MM.1S (cell line): ENCODE data around the gene CCDC158.

ENCODE experiments used
- DNase-seq: peaks from one replicate; pipeline ENCODE4 v3.0.0-alpha.2; 2015
- H2AFZ ChIP-seq: fragments of 300-600 bp; sonication (generic); 2 replicates; pipeline ENCODE4 v1.6.0; 2016; ENCODE audit warnings: antibody characterized with exemption, low read length
- H3F3A ChIP-seq: fragments of 300-600 bp; sonication (generic); 2 replicates; pipeline ENCODE4 v1.6.1; 2016; ENCODE audit warnings: mild to moderate bottlenecking, antibody characterized with exemption, low read length, moderate library complexity, mixed read lengths; ENCODE audit not compliant: insufficient read depth
- H3K27ac ChIP-seq: fragments of 300-600 bp; sonication (generic); 2 replicates; pipeline ENCODE4 v1.5.1; 2016; ENCODE audit warnings: mild to moderate bottlenecking, low read length
- H3K27me3 ChIP-seq: fragments of 300-600 bp; sonication (generic); replicated peaks from 2 replicates; pipeline ENCODE4 v1.6.0; 2016; ENCODE audit warnings: low read length; ENCODE audit not compliant: insufficient read depth
- H3K36me3 ChIP-seq: fragments of 300-600 bp; sonication (generic); replicated peaks from 2 replicates; pipeline ENCODE4 v1.6.1; 2016; ENCODE audit warnings: mild to moderate bottlenecking, low read length, mixed read lengths; ENCODE audit not compliant: insufficient read depth
- H3K4me1 ChIP-seq: fragments of 300-600 bp; sonication (generic); 2 replicates; pipeline ENCODE4 v1.6.1; 2016; ENCODE audit warnings: low read length, mixed read lengths
- H3K4me2 ChIP-seq: fragments of 300-600 bp; sonication (generic); 2 replicates; pipeline ENCODE4 v1.6.0; 2016; ENCODE audit warnings: low read depth, low read length
- H3K4me3 ChIP-seq: fragments of 300-600 bp; sonication (generic); 2 replicates; pipeline ENCODE4 v1.5.1; 2016; ENCODE audit warnings: low read length, mixed read lengths
- H3K79me2 ChIP-seq: fragments of 300-600 bp; sonication (generic); 2 replicates; pipeline ENCODE4 v1.6.1; 2016; ENCODE audit warnings: mixed run types, low read length, mixed read lengths
- H3K9ac ChIP-seq: fragments of 300-600 bp; sonication (generic); 2 replicates; pipeline ENCODE4 v1.6.1; 2016; ENCODE audit warnings: low read length, mixed read lengths
- H3K9me2 ChIP-seq: fragments of 300-600 bp; sonication (generic); replicated peaks from 2 replicates; pipeline ENCODE4 v1.6.1; 2016; ENCODE audit warnings: mild to moderate bottlenecking, low read length, mixed read lengths; ENCODE audit not compliant: insufficient read depth
- H3K9me3 ChIP-seq: fragments of 300-600 bp; sonication (generic); replicated peaks from 2 replicates; pipeline ENCODE4 v1.6.1; 2016; ENCODE audit warnings: mild to moderate bottlenecking, low read length, mixed read lengths; ENCODE audit not compliant: insufficient read depth
- H4K20me1 ChIP-seq: fragments of 300-600 bp; sonication (generic); 2 replicates; pipeline ENCODE4 v1.6.1; 2016; ENCODE audit warnings: mild to moderate bottlenecking, low read length, moderate library complexity, mixed read lengths; ENCODE audit not compliant: insufficient read depth
- CTCF ChIP-seq: fragments of 300-600 bp; sonication (generic); IDR thresholded peaks from 2 replicates; pipeline ENCODE4 v1.5.1; 2016; ENCODE audit warnings: antibody characterized with exemption, low read length, mixed read lengths
- EZH2 ChIP-seq: fragments of 300-600 bp; sonication (generic); optimal IDR thresholded peaks from 2 replicates; pipeline ENCODE3; 2017; ENCODE audit warnings: low read depth, mild to moderate bottlenecking, antibody characterized with exemption, low read length, mixed read lengths
- EZH2phosphoT487 ChIP-seq: fragments of 300-600 bp; sonication (generic); IDR thresholded peaks from 2 replicates; pipeline ENCODE4 v1.6.1; 2018; ENCODE audit warnings: antibody characterized with exemption, low read length

CCDC158 gene

GRCh38 chr4:76334885-76335284 lies 86.1 kb downstream of the CCDC158 start:
- no peak for DNase-seq
- Histone ChIP-seq H3K27me3 (no peaks in the 10 kb centered on the region), H3K27ac (no peak overlapping the region), H3K36me3 (no peaks in the 10 kb centered on the region), H3K9me2 (no peaks in the 10 kb centered on the region), H3K4me1 (no peaks in the 10 kb centered on the region), H2AFZ (no peak overlapping the region), H3K9me3 (no peaks in the 10 kb centered on the region), H4K20me1 (no peaks in the 10 kb centered on the region), H3K4me2 (no peak overlapping the region), H3K4me3 (no peak overlapping the region), H3K9ac (no peak overlapping the region), H3F3A (no peaks in the 10 kb centered on the region), H3K79me2 (no peaks in the 10 kb centered on the region)
- TF ChIP-seq CTCF: no peak
- TF ChIP-seq EZH2phosphoT487: no peak
- TF ChIP-seq EZH2: no peak

DNA sequence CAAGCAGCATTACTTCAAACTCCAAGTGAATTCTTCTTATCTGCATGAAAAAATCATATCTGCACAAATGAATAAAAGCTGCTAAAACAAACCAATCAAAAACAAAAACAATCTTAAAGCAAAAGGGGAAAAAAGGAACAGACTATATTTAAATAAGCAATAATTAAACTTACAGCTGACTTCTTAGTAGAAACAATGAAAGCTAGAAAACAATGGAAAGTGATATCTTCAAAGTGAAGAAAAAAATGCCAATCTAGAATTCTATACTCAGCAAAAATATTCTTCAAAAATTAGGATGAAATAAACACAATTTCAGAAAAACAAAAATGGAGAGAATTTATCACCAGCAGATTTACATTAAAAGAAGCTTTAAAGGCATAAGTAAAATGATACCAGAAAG lies 94.4 kb downstream of the CCDC158 start:
- DNase-seq: no peak
- Histone ChIP-seq H3K27me3 (no peaks in the 10 kb centered on the region), H2AFZ (no peak overlapping the region), H3K79me2 (no peaks in the 10 kb centered on the region), H3K4me2 (no peak overlapping the region), H4K20me1 (no peaks in the 10 kb centered on the region), H3K4me3 (no peak overlapping the region), H3K4me1 (no peaks in the 10 kb centered on the region), H3K27ac (no peak overlapping the region), H3K9me3 (no peaks in the 10 kb centered on the region), H3K36me3 (no peaks in the 10 kb centered on the region), H3K9me2 (no peaks in the 10 kb centered on the region), H3F3A (no peaks in the 10 kb centered on the region), H3K9ac (no peak overlapping the region)
- TF ChIP-seq EZH2phosphoT487 (no peak), EZH2 (no peak), CTCF (no peak)

GRCh38 chr4:76325072-76325471 lies 95.9 kb downstream of the CCDC158 start:
- H4K20me1 ChIP-seq: no peaks in the 10 kb centered on the region
- no peak overlapping the region for H3K9ac ChIP-seq
- H3K4me3 ChIP-seq: no peak overlapping the region
- H3K4me2 ChIP-seq: no peak overlapping the region
- no peak overlapping the region for H2AFZ ChIP-seq
- H3K36me3 ChIP-seq: no peaks in the 10 kb centered on the region
- no peak for DNase-seq
- no peaks in the 10 kb centered on the region for H3F3A ChIP-seq
- no peaks in the 10 kb centered on the region for H3K9me3 ChIP-seq
- H3K79me2 ChIP-seq: no peaks in the 10 kb centered on the region
- H3K27ac ChIP-seq: no peak overlapping the region
- H3K9me2 ChIP-seq: no peaks in the 10 kb centered on the region
- H3K27me3 ChIP-seq: no peaks in the 10 kb centered on the region
- H3K4me1 ChIP-seq: no peaks in the 10 kb centered on the region
- TF ChIP-seq EZH2 (no peak), EZH2phosphoT487 (no peak), CTCF (no peak)
